Natural killer cell (primary cell): Measurements from ENCODE around the gene MITF. TPM values are rescaled to one million over a fixed set of nuclear protein-coding genes. Genes with fewer than 3 reads are reported as not detected.
"Not testable (repeated sequence)": the region's sequence is repeated elsewhere in the genome, so short reads cannot be mapped to it uniquely, and the experiment has no call there.

ENCODE experiments used
- ATAC-seq, 3 donors: fragments of 150-1000 bp in 2 of 3; fragments of 200-7000 bp in 1 of 3; cut with Tn5 transposase; 1 replicate in 1 of 3; 2 replicates in 2 of 3; pipeline ENCODE4 v1.10.0; 2021; ENCODE audit warnings: mild to moderate bottlenecking in 2 of 3, moderate library complexity in 2 of 3
- DNase-seq, 2 donors: peaks; one replicate each; pipeline versions ENCODE4 v3.0.0 to v3.0.0-alpha.2; 2013 to 2021; ENCODE audit warnings: mixed read lengths in 1 of 2
- H3K27ac ChIP-seq: one replicate; pipeline ENCODE4 v1.5.1; 2013; ENCODE audit warnings: mild to moderate bottlenecking, low read length
- H3K27me3 ChIP-seq: one replicate; pipeline ENCODE4 v1.6.1; 2013; ENCODE audit warnings: low read length; ENCODE audit not compliant: control insufficient read depth, insufficient read depth
- H3K36me3 ChIP-seq: one replicate; pipeline ENCODE4 v1.6.1; 2013; ENCODE audit warnings: low read length; ENCODE audit not compliant: control insufficient read depth, insufficient read depth
- H3K4me1 ChIP-seq: one replicate; pipeline ENCODE4 v1.6.1; 2013; ENCODE audit warnings: low read length; ENCODE audit not compliant: control insufficient read depth, insufficient read depth
- H3K4me3 ChIP-seq: one replicate; pipeline ENCODE4 v1.5.1; 2013; ENCODE audit warnings: low read length
- H3K9me3 ChIP-seq: one replicate; pipeline ENCODE4 v1.6.1; 2013; ENCODE audit warnings: low read length; ENCODE audit not compliant: control insufficient read depth, insufficient read depth
- H3K27ac Mint-ChIP-seq, 2 donors: one replicate each; pipeline ENCODE4 v1.8.0; 2022; ENCODE audit warnings: mild to moderate bottlenecking in 2 of 2, mixed read lengths in 2 of 2, moderate library complexity in 1 of 2
- H3K27me3 Mint-ChIP-seq, 2 donors: one replicate each; pipeline ENCODE4 v1.8.0; 2022; ENCODE audit warnings: low read depth in 2 of 2, mixed read lengths in 2 of 2
- H3K36me3 Mint-ChIP-seq: one replicate; pipeline ENCODE4 v1.8.0; 2022; ENCODE audit warnings: mixed read lengths
- H3K4me1 Mint-ChIP-seq, 2 donors: one replicate each; pipeline ENCODE4 v1.8.0; 2022; ENCODE audit warnings: mixed read lengths in 2 of 2
- H3K4me3 Mint-ChIP-seq: one replicate; pipeline ENCODE4 v1.8.0; 2022; ENCODE audit warnings: mild to moderate bottlenecking, moderate library complexity, mixed read lengths
- H3K9me3 Mint-ChIP-seq, 2 donors: one replicate each; pipeline ENCODE4 v1.8.0; 2022; ENCODE audit warnings: mixed read lengths in 2 of 2
- WGBS: methylation state at CpG from one replicate; pipeline ENCODE4 v1.1.7; 2013; ENCODE audit warnings: missing lambda C conversion rate; ENCODE audit not compliant: insufficient coverage; 5-methylcytosine and 5-hydroxymethylcytosine counted together
- intact Hi-C: fragments of 100-400 bp; cut with micrococcal nuclease; formaldehyde crosslinking; loops from one replicate; pipeline ENCODE4 v1.14.2; 2022
- total RNA-seq, 4 donors: library from RNA; stranded (reverse); fragments of 120-200 nt in 1 of 4; gene quantifications; one replicate each; pipeline versions ENCODE4 v1.2.3 to v1.2.4, GENCODE V29; 2013 to 2022
- TF ChIP-seq, protein P1 (sequence below): fragments of 200-600 bp; IDR thresholded peaks from one replicate; pipeline ENCODE4 v1.8.0; 2022; ENCODE audit warnings: antibody characterized with exemption

MITF gene
- total RNA-seq, 3 donors from 2014 or later (not counting 1 experiment from before 2014, with no cell fraction given) = 0.23 to 1.5 (median 0.54) TPM

GRCh38 chr3:69913422-69913821 is 174.2 kb downstream of the MITF start:
- Histone ChIP-seq H3K36me3 (no peaks in the 10 kb centered on the region), H3K4me3 (no peak overlapping the region), H3K9me3 (peaks cover 3% of the 10 kb centered on the region), H3K27ac (no peak overlapping the region), H3K4me1 (no peaks in the 10 kb centered on the region), H3K27me3 (no peaks in the 10 kb centered on the region)
- Mint-ChIP-seq H3K27me3 (no peaks in the 10 kb centered on the region), H3K9me3 (peaks cover 5 to 7% of the 10 kb centered on the region in 2 donors), H3K36me3 (no peaks in the 10 kb centered on the region), H3K4me1 (no peaks in the 10 kb centered on the region), H3K4me3 (no peak overlapping the region), H3K27ac (no peak overlapping the region)
- no peak for ATAC-seq
- intact Hi-C loops = no loop called here
- TF ChIP-seq, protein P1, sequence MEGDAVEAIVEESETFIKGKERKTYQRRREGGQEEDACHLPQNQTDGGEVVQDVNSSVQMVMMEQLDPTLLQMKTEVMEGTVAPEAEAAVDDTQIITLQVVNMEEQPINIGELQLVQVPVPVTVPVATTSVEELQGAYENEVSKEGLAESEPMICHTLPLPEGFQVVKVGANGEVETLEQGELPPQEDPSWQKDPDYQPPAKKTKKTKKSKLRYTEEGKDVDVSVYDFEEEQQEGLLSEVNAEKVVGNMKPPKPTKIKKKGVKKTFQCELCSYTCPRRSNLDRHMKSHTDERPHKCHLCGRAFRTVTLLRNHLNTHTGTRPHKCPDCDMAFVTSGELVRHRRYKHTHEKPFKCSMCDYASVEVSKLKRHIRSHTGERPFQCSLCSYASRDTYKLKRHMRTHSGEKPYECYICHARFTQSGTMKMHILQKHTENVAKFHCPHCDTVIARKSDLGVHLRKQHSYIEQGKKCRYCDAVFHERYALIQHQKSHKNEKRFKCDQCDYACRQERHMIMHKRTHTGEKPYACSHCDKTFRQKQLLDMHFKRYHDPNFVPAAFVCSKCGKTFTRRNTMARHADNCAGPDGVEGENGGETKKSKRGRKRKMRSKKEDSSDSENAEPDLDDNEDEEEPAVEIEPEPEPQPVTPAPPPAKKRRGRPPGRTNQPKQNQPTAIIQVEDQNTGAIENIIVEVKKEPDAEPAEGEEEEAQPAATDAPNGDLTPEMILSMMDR = no peak
- no peak for DNase-seq
- 100% methylated on average over 2 of the region's 3 CpGs for WGBS

DNA sequence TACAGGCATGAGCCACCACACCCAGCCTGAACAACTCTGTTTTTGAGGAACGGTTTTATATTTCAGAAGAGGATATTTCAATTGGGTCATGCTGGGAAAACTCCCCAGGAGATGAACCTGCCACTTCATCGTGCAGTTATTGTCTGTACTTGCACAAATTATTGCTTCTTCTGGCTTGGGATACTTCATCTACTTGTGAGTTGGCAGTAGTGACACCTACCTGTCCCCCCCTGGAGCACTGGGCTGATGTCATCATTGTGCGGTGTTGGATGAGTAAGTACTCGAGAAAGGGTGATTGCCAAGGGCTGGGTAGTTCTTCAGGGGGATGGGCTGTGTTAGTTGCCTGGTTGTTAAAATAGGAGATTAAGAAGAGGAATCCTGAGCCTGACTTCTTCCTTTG is 175.1 kb downstream of the MITF start:
- Histone ChIP-seq H3K4me1 (no peaks in the 10 kb centered on the region), H3K4me3 (no peak overlapping the region), H3K9me3 (peaks cover 3% of the 10 kb centered on the region), H3K27me3 (no peaks in the 10 kb centered on the region), H3K36me3 (no peaks in the 10 kb centered on the region), H3K27ac (no peak overlapping the region)
- Mint-ChIP-seq H3K4me1 (no peaks in the 10 kb centered on the region), H3K36me3 (no peaks in the 10 kb centered on the region), H3K27ac (no peak overlapping the region), H3K27me3 (no peaks in the 10 kb centered on the region), H3K9me3 (peaks cover 2 to 3% of the 10 kb centered on the region in 2 donors), H3K4me3 (no peak overlapping the region)
- DNase-seq = no peak
- no peak for ATAC-seq
- TF ChIP-seq, protein P1 = no peak
- intact Hi-C loops = no loop called here
- WGBS = 91% methylated on average over 4 of the region's 4 CpGs

DNA sequence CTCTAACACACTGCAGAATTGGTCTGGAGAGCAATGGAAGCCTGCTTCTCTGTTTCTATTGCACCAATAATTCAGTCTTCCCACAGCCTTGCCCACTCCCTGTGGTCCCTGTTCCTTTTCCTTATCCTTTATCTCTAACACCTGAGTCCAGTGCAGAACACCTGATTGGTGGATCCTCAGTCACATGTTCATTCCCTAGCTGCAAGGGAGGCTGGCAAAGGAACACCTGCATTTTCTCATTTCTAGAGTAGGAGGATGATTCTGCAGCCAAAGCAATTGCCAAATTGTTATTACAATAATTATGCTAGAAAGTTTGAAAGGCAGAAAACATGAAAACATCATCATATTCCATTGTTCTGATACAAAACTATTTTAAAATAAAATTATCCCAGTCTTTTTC is 176.5 kb downstream of the MITF start:
- H3K27me3 ChIP-seq = no peaks in the 10 kb centered on the region
- H3K9me3 Mint-ChIP-seq = peaks cover 2% of the 10 kb centered on the region in 2 donors
- no peaks in the 10 kb centered on the region for H3K36me3 Mint-ChIP-seq
- no peak for ATAC-seq
- DNase-seq = no peak
- H3K27ac ChIP-seq = no peak overlapping the region
- no peaks in the 10 kb centered on the region for H3K36me3 ChIP-seq
- no peaks in the 10 kb centered on the region for H3K4me1 ChIP-seq
- no peak overlapping the region for H3K4me3 ChIP-seq
- intact Hi-C loops = no loop called here
- no peak overlapping the region for H3K4me3 Mint-ChIP-seq
- no peak overlapping the region for H3K27ac Mint-ChIP-seq
- H3K4me1 Mint-ChIP-seq = no peaks in the 10 kb centered on the region
- H3K27me3 Mint-ChIP-seq = no peaks in the 10 kb centered on the region
- no peaks in the 10 kb centered on the region for H3K9me3 ChIP-seq
- TF ChIP-seq, protein P1 = no peak

DNA sequence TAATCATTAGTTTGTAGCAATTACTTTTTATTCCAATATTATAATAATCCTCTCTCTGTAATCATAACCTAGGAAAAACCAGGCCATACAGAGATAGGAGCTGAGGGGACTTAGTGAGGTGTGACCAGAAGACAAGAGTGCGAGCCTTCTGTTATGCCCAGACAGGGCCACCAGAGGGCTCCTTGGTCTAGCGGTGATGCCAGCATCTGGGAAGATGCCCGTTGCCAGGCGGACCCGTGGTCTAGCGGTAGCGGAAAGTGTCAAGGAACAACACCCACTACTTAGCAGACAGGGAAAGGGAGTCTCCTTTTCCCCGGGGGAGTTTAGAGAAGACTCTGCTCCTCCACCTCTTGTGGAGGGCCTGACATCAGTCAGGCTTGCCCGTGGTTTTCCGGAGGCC is 180.7 kb downstream of the MITF start:
- H3K4me3 Mint-ChIP-seq, H3K9me3 ChIP-seq, H3K9me3 Mint-ChIP-seq, DNase-seq, H3K36me3 ChIP-seq, H3K4me1 ChIP-seq, H3K36me3 Mint-ChIP-seq, H3K4me1 Mint-ChIP-seq, H3K4me3 ChIP-seq, intact Hi-C loops, H3K27me3 ChIP-seq, ATAC-seq, H3K27me3 Mint-ChIP-seq, H3K27ac Mint-ChIP-seq, H3K27ac ChIP-seq: not testable (repeated sequence)
- 66% methylated on average over 10 of the region's 10 CpGs for WGBS
